ENCODE results near the gene BAIAP2.

The BAIAP2 gene

DNA sequence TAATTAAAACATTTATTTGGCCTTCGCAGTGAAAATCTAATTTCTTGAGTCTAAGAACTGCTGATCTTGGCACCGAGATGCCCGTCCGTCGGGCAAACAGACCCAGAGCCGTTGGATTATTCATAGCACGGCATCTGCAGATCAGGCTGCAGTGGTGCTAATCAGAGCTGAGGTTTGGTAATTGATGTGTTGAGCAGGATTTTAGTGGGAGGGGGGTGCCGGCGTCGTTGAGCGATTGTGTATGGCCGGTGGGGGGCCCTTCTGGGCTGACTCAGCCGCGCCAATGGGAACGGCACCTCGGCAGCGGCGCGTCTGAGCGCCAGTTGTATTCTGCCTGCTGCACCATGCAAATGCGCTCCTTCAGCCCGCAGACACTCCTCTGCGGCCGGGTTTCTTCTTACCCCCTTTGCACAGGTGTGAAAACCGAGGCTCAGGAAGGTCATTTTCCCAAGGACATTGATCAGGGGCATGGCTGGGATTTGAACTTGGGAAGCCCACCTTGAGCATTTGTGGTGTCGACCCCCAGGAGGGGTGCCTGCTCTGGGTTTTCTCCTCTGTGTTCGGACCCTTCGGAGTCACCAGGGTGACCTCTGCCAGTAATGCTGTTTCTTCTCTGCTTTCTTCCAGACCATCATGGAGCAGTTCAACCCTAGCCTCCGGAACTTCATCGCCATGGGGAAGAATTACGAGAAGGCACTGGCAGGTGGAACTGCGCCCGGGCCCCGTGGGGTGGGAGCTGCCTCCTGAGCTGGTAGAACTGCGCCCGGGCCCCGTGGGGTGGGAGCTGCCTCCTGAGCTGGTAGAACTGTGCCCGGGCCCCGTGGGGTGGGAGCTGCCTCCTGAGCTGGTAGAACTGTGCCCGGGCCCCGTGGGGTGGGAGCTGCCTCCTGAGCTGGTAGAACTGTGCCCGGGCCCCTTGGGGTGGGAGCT lies 18.4 kb downstream of the BAIAP2 start:
- no peak for DNase-seq

DNA sequence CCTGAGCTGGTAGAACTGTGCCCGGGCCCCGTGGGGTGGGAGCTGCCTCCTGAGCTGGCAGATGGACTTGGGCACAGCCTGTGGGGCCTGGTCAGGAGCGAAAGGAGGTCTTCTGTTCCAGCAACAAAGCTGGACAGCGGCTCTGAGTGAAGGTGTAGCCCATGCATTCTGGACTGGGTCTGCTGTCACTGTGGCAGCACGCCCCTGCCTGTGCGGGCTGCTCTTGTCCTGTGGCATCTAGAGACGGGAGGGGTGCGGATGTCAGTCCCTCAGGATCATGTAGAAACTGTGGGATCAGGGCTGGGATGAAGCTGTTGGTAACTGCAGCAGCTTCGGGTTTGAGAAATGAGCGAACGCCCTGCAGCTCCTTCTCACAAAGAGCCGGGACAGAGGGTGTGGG lies 19.4 kb downstream of the BAIAP2 start:
- no peak for DNase-seq

DNA sequence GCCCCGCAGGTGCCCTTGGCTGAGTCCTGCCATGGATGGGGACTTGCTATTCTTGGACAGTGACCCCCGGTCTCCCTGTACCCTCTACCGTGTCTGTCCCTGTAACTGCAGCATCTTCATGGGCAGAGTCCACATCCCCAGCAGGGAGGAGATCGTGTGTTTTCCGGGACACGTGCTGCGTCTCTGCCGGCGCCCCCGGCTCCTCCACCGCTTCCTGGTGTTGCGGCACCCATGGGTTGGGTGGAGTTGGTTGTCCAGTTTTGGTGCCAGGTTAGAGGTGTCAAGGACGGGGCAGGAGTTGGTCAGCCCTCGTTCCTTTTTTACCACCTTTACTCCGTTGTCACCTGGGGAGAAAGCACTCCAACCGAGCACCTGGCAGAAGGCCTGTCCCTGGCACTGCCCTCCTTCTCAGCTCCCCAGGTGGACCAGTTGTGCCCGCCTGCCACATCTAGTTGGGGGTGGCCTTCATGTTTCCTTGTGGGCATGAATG lies 20.0 kb downstream of the BAIAP2 start:
- no peak for DNase-seq

DNA sequence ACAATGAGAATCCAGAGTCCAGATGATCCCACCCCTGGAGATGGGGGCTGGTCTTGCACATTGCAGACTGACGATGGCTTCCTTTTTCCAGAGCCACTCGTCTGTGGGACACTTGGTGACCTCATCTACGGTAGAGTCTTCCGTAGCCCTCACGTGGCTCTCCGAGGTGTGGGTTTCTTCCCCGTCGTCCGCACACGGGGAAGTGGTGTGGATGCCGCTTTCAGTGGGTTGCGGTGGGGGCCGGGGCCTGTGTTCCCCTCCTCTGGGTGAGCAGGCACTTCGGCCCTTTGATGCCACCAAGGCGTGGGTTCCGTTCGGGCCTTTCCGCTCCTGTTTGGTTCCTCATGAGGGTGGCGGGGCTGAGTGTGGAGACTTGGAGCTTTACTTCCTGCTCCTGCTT lies 21.4 kb downstream of the BAIAP2 start:
- no peak for DNase-seq

DNA sequence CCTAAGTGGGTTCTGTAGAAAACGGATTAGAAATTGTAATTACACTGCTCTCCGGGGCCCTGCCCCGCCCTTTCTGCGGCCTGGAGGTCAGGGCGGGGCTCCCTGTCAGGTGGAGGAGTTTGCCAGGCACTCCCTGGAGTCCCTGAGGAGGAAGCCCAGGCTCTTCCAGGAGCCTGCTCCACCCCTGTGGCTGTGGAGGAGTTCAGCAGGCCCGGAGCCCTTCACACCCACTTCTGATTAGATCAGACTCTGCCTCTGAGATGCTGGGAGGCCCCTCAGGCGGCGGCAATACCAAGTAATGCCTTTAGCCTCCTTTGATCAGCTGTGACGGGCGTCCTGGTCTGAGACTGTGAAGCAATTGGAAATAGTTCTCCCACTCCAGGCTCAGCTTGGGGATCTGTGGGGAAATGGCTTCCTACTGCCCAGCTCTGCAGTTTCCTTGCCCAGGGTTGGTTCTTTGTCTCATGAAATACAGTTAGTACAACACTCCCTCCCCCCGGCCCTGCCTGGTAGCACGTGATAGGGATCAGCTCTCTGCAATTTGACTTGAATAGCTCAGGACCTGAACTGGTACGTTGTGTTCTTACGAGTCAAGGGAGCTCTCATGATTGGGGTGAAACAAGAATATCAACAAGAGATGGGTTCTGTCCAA lies 22.3 kb downstream of the BAIAP2 start:
- no peak for DNase-seq

DNA sequence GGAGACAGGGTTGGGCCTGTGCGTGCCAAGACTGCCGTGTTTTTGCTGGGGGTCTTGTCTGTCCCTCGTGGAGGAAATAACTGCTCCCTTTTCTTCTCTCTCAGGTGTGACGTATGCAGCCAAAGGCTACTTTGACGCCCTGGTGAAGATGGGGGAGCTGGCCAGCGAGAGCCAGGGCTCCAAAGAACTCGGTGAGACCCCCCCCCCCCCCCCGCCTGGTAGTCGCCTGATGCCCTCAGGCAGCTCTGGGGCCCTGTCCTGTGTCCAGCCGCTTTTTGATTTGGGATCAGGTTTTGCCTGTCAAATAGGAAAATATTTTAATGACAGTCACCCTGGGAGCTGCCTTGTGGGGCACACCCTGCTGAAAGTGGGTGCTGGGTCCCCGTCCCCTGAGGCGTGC lies 22.8 kb downstream of the BAIAP2 start:
- DNase-seq: no peak

DNA sequence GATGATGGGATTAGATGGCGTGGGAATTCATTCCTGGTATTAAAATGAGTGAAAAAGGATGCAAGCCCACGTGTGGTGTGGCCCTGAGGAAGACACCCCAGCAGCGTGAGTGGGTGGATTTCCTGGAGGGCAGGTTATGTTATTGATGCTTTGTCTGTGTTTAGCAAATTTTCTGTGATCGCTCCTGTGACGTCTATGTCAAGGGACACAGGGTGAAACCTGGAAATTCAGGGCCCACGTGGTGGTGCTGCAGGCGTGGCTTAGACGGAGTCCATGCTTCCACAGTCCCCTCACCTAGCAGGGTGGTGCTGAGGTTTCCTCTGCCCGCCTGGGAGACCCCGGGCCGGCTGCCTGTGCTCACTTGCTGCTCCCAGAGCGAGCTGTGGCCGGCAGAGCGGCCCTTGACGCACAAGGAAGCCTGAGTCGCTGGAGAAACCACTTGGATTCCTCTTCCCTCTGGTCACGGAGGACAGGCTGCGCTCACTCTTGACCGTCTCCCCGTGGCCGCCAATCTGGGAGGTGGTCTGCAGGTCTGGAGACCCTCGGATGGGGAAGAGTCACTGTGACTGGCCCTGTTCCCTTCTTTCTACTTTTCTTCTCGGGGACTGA lies 23.4 kb downstream of the BAIAP2 start:
- peak; percentile 13 for DNase-seq

DNA sequence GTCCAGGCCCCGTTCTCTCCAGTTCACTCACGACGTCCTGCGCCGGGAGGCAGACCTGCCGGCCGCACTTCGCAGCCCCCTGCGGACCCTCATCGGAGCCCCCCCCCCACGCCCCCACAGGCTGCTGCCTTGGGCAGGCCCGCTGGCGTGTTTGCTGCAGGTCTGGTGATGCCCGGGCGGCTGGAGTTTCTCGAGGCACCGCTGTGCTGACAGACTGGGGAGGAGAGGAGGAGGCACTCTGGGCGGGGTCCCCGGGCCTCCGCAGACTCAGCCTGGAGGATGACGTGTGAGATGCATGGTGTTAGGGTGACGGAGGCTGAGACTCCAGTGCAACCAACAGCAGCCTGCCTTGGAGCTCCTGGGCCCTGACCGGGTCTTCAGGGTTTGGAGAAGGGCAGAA lies 24.1 kb downstream of the BAIAP2 start:
- DNase-seq: no peak

DNA sequence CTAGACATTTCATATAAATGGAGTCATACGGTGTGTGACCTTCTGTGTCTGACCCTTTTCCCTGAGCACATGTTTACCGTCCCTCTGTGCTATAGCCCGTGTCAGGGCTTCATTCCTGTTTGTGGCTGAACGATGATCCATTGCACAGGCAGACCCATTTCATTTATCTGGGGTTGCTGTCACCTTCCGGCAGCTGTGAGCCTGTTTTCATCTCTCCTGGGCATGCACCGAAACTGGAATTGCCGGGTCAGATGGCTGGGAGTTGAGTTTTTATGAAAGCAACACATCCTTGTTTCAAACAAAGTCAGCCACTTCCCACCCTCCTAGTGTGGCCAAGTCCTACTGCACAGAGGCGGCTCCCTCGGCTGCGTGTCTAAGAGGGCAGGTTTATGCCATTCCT lies 25.5 kb downstream of the BAIAP2 start:
- DNase-seq: no peak

DNA sequence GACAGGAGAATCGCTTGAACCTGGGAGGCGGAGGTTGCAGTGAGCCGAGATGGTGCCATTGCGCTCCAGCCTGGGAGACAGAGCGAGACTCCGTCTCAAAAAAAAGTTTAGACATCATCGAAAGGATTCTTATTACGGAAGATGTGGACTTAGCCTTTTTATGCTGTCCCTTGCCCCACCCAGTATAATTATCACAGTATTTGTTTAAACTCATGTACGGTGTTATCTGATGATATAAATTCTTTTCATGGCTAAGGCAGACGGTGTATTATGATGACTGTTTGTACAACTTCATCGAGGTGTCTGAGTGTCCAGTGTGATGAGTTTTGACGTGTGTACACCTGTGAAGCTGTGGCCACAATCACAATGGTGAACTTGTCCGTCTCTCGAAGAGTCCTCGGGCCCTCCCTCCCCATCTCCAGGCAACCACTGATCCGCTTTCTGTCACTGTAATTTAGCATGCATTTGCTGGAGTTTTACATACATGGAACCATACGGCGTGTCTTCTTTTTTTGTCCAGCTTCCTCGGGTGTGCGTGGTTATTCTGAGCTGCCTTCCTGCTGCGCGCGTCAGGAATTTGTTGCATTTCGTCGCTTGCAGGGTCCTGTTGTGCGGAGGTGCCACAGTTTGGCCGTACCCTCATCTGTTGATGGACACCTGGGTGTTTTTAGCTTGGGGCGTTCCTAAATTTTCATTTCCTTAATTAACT lies 26.2 kb downstream of the BAIAP2 start:
- no peak for DNase-seq

DNA sequence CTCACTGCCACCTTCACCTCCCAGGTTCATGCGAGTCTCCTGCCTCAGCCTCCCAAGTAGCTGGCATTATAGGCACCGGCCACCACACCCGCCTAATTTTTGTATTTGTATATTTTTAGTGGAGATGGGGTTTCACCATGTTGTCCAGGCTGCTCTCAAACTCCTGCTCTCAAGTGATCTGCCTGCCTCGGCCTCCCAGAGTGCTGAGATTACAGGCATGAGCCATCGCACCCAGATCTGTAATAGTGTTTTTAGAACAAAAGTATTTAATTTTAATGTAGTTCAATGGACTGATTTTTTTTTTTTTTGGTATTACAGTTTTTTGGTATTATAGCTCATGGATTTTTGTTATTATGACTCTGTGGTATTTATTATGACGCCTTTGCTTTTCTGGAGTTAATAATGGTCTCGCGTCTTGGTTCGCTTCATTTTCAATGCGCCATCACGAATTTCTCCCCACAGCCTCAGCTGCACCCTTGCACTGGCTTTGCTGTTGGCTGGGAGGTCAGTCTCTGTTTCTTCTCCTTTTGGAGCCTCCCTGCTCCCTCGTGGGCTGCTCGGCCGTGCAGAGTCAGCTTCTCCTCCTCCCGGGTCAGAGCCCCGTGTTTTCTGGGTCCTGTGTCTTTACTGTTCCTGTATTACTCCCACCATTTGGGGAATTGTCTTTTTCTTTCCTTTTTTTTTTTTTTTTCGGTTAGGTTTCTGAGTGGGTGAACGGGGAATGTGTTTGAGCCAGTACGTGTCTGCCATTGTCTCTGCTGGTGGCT lies 27.2 kb downstream of the BAIAP2 start:
- no peak for DNase-seq

DNA sequence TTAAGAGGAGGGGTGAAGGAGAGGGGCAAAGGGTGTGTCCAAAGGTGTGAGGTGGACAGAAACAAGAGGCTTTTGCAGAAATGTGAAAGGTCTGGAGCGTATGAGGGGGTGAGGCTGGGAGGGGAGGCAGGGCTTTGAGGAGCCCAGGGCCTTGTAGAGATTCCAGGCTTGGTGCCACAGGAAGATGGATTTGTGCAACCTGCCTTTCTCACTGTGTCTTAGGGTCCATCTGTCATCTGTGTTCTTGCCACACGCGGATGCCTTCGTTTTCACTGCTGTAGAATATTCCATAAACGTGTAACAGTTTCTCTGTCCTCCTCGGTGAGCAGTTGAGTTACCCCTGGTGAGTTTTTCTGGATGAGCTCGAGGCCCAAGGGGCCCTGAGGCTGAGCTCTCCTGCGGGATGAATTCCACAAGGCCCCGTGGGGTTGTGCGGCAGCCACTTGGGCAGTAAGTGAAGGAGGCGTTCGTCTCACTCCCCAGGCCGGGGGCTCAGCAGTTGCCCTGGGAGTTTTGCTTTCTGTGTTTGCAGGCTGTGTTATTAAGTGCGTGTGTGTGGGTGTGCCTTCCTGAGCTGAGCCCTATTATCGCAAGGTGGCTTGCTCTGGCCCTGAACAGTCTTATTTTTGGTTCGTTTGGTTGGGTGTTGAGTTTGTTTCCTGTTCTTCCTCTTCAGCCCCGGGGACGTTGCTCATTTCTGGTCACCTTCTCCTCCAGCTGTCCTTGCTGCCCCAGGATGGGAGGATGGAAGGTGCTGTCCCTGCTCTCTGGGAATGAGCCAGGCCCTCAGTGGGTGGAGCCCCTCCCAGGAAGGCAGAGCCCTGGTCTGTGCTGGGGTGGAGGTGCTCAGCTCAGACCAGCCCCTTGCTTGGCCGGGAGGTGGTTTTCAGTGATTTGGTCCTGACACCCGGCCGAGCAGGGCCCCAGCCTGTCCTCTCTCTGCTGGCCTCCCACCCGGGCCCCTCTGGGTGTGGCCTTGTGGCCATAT lies 28.4 kb downstream of the BAIAP2 start:
- DNase-seq: no peak

DNA sequence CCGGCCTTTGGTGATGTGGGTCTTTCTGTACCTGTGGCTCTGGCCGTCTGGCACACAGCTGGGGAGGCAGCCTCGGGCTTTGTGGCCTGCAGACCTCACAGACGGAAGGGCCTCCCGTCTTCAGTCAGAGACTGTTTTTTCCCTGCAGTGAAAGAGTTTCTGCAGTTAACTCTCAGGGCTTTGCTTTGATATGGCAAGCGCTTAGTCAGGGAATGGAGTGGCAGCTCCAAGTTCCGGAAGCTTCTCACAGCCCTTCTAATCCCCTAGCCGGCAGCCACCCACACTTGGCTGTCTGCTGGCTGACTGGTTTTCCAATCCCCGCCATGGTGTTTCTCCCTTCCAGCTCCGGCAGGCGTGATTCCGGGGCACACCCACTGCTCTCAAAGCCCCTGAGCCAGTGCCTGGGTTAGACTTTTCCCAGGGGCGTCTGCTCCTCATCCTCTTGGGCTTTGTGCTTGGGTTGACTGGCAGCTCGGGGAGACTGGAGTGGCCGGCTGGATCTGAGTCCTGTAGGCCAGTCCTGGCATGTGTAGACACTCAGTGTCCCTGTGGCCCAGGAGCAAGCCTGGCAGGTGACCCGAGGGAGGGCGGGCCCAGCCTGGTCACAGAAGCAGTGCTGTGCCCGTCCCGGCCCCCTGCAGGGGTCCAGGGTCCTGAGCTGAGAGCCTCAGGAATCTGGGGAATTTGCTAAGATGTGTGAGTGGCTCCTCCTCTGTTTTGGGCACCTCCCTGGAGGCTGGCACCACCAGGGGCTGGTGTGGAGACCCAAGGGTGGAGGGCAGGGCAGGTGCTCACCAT lies 29.9 kb downstream of the BAIAP2 start:
- DNase-seq: no peak

DNA sequence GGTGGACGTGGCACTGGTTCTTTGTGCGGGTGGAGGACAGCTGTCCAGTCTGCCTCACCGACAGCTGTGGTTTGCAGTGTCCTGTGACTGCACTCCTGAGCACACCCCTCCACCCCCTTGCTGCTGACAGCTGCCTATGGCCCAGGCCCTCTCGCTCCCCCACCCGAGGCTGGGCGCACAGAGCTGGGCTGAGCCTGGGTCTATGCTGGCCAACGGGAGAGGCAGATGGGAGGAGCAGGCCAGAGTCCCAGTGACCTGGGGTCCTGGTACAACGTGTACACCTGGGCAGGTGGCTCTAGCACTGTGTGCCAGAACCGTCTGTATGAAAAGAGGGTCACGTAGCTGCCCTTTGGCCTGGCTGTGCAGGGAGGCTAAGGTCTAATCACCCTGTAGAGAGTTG lies 30.5 kb downstream of the BAIAP2 start:
- DNase-seq: no peak

DNA sequence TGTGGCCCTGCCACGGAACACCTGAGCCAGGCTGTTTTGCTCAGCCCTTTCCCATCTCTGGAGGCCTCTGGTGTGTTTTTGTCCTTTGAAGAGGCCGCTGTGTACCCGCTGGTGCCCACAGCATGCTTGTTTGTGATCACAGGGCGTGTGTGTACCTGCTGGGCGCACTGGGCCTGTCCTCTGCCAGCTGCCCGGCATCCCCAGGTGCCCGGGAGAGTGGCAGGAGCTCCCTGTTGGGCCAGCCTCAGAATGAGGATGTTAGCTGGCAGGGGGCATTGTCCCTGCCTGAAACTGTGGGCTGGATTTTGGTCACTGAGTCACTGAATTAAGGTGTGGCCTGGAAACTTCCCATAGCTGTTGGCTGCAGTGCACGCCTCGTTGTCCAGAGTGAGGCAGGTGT lies 31.1 kb downstream of the BAIAP2 start:
- no peak for DNase-seq

DNA sequence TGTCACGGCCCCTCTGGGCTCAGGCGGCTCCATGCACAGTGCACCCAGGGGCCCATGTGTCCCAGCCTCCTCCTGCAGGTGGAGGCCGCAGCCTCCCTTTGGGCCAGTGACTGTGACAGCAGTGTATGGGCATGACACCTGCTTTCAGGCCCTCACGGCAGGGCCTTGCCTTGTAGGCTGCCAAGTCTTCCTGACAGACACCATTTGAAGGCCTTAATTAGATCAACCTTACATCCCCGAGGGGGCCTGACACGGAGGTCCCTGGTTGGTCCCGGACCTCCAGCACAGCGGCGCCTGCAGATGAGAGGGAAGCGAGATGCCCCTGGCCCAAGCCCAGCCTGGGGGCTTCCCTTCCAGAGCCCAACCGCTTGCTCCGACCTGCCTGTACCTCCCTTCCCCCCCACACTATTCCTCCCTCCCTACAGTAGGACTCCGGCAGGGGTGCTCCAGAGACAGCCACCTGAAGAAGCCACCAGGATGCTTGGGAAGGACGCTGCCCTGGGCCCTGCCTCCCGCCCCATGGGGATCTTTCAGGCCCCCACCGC lies 31.9 kb downstream of the BAIAP2 start:
- DNase-seq: no peak

DNA sequence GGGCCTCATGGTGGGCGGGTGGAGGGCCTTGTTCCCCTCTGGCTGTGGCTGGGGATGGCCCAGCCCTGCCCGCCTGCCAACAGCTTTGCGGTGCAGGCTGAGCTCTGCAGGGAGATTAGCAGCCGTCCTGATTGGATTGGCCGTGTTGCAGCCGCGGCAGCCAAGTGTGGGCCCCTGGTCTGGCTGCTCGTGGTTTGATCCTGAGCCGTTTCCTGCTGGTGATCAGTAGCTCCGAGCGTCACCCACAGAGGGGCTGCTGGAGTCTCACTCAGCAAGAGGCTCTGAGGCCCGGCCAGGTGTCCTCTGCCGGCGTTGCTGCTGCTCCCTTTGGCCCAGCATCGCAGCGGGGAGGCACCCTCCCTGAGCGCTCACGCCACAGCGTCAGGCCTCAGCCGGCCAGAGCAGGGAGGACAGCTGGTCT lies 32.5 kb downstream of the BAIAP2 start:
- DNase-seq: no peak

DNA sequence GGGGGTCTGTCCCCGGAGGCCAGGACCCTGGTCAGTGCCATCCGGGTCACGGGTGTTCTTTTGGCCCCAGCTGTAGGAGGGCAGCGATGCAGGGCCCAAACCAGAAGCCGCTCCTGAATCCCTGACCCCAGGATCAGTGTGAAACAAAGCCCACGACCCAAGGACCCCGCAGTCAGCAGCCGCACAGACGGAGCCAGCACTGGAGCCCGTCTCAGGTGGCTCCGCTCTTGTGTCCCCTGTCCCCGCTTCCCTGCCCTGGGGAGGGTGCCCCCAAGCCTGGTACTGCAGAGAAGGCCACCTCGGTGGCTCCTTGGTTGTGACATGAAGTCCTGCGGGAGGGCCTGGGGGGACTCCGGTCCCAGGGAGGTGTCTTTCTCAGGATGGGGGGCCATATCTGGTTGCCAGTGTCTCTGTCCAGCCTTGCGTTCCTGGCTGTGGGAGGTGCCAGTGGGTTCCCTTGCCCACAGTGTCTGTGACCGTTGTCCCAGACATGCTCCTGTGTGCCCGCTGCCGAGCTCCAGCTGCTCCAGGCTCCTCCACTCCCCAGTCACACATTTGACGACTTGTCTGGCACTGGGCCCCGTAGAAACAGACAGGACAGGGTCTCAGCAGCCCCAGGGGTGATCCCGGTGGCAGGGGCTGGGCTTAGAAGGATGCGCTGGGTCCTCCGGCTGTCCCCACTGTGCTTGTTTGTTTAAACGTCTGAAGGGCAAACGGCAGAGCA lies 33.6 kb downstream of the BAIAP2 start:
- no peak for DNase-seq

DNA sequence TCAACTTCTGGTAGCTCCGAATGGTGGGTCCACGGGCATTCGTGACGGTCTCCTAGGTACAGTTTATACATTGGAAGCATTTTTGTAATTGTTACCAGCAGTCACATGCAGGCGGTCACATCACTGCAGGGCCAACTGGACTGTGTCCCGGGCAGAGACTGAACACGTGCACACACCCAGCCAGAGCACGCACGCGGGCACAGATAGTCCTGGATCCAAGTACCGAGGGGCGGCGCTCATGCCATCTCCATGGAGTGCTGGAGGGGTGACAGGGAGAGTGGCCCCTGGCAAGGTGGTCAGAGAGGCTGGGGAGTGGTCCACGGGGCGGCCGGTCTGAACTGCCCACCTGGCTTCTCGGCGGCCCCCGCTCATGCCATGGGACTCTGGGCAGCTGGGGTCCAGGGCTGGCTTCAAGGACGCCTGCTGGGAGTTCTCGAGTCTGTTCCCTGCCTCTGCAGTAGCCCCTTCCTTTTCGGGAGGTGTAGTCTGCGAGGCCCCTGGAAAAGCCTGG lies 34.2 kb downstream of the BAIAP2 start:
- no peak for DNase-seq

Measured in CD4-positive, alpha-beta T cell treated with Interleukin-17A for 4 hours (primary cell).